Measurements from ENCODE around the gene NCOA1.
"Not testable (repeated sequence)": the region's sequence is repeated elsewhere in the genome, so short reads cannot be mapped to it uniquely, and the experiment has no call there.

The NCOA1 gene

GRCh38 chr2:24509425-24509824 lies 18.4 kb downstream of the NCOA1 start:
- DNase-seq, result peak; percentile 34

GRCh38 chr2:24509840-24510239 lies 18.8 kb downstream of the NCOA1 start:
- no peak for DNase-seq

DNA sequence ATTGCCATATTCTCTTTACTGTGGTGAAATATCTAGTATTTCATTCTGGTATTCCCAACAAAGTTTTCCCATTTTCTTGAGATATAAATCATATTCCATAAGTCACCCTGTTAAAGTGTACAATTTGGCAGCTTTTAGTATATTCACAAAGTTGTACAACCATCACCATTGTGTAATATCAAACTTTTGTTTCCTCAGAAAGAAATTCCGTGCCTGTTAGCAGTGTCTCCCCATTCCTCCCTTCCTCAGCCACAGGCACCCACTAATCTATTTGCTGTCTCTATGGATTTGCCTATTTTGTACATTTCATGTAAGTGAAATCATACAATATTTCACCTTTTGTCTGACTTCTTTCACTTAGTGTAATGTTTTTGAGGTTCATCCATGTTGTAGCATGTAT lies 19.7 kb downstream of the NCOA1 start:
- DNase-seq, result no peak

DNA sequence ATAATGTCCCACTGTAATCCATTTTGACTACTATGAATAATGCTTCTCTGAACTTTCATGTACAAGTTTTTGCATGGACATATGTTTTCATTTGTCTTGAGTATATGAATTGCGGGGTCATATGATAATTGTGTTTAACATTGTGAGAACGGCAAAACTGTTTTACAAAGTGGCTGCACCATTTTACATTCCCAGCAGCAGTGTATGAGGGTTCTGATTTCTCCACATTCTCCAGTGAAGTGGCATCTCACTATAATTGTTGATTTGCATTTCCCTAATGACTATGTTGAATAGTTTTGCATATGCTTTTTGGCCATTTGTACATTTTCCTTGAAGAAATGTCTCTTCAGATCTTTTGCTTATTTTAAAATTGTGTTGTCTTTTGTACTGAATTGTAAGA lies 20.1 kb downstream of the NCOA1 start:
- no peak for DNase-seq

GRCh38 chr2:24511894-24512293 lies 20.8 kb downstream of the NCOA1 start:
- DNase-seq, result peak; percentile 47

DNA sequence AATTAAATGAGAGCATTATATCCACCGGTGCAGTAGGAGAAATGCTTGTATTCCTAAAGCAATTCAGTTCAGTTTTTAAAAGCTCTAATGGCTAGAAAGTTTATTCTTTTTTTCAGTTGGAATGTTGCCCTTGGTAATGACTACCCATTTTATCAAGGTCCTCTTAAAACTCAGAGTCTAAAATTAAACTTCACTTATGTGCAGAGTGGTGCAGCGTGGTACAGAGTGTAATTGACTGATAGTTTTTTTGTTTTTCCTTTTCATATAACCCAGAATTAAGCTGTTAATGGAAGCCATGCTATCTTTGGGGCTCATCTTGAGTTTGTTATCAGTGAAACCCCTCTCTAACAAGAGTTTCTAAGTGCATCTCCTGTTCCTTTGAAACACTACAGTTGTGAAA lies 21.4 kb downstream of the NCOA1 start:
- DNase-seq, result no peak

DNA sequence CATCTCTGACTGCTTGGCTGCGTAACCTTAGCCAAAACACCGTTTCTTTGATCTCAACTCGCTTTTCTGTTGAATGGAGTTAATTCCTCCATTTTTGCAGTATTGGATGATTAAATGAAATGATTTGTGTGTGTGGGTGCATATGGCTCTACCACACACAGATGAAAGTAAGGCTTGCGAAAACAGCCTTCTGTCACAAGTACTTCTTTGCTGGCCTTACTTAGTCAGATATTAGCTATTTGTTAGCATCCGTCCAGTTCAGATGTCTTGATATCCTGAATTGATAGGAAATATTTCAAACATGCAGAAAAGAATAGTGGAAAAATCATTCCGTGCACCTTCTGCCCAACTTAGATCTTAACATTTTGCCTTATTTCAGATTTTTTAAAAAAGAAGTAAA lies 21.8 kb downstream of the NCOA1 start:
- no peak for DNase-seq

DNA sequence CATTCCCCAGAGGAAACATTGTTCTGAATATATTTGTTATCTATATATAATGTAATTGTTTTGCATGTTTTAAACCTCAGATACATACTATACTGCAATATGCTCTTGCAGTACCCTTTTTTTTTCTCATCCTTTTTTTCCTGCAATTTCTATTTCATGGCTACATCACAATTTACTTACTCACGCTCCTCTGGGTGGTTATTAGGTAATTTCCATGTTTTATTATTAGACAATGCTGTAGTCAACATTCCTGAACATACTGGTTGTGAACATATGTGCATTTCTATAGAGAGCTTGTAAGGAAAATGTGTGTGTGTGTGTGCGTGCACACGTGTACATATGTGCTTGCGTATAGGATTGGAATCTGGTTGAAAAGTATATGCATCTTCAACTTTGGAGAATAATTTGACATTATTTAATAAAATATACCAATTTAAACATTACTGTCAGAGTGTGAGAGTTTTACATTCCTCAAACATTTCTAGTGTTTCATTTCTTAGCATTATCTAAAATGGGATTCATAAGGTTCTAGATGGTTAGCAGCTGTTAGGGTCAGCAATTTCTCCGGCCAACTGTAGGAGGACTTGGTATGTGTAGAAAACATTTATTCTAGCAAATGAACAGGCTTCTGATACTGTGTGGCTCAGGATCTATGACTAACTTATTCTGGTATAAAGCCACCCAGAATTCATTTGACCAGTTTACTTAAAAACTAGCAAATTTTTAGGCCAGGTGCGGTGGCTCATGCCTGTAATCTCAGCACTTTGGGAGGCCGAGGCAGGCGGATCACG lies 22.4 kb downstream of the NCOA1 start:
- DNase-seq, result no peak

GRCh38 chr2:24514820-24515219 lies 23.8 kb downstream of the NCOA1 start:
- no peak for DNase-seq

DNA sequence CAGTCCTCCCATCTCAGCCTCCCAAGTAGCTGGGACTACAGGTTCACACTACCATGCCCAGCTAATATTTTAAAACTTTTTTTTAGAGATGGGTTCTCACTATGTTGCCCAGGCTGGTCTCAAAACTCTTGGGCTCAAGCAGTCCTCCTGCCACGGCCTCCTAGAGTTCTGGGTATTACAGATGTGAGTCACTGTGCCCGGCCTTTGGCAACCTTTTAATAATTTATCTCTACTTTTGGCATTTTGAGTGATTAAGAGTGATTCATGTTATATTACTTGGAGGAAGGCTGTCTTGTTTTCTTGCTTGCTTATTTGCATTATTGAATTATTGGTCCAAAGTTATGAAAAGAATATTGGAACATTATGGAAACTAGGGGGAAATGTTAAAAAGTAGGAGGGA lies 24.3 kb downstream of the NCOA1 start:
- DNase-seq, result no peak

- no peak for DNase-seq
Measured at GRCh38 chr2:24515831-24516230, 24.8 kb downstream of the NCOA1 start.

DNA sequence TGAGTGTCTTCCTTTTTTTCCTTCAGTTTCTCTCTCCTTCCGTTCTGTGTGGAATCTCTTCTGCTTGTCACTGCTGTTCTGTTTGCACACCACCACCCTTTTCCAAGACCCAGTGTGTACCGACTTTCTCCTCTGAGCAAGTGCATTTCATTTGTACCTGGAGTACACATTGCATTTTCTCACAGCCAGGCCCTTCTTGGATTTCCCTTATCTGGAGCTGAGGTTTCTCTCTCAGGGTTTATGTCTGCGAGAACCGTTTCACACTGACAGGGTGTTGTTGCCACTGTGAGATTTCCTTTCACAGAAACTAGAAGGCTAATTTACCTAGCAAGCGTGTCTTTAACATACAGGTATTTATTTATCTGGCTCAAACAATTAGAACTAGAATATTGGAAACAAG lies 26.2 kb downstream of the NCOA1 start:
- DNase-seq, result no peak

DNA sequence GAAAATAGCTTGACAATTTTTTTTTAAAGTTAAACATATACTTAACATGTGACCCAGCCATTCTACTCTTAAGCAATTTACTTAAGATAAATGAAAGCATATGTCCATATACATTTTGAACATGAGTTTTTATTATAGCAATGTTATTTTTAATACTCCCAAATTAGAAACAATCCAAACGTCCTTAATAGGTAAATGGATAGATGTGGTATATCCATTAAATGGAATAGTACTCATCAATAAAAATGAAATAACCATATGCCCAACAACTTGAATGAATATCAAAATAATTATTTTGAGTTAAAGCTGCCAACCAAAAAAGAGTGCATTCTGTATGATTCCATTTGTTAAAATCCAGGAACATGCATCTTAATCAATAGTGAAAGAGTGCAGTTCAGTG lies 29.1 kb downstream of the NCOA1 start:
- DNase-seq, result no peak

GRCh38 chr2:24521162-24521857 lies 30.3 kb downstream of the NCOA1 start:
- DNase-seq, result peak; percentile 68

DNA sequence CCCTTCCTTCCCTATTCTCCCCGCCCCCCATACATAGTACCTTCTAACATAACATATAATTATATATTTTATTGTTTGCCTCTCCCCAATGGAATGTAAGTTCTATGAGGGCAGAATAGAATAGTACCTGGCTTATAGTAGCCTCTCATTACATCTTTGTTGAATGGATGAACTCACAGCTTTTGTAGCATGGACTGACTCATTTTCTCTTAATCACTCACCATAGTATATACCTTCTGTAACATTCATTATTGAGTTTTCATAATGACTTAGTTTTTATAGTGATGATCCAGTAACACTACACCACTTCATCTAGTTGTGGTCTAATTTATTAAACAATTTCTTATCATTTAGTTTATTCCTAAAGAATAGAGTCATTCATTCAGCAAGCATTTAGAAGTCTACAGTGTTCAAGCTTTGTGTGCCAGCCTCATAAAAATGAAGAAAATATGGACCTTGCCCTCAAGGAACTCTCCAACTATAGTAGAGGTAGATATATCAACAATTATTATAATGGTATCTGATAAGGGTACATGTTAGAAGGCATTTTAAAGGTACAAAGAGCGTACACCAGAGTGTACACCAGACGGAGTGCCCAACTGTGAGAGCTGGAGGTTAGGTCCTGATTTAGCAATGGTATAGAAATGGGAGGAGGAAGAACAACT lies 31.1 kb downstream of the NCOA1 start:
- DNase-seq, result peak; percentile 58

DNA sequence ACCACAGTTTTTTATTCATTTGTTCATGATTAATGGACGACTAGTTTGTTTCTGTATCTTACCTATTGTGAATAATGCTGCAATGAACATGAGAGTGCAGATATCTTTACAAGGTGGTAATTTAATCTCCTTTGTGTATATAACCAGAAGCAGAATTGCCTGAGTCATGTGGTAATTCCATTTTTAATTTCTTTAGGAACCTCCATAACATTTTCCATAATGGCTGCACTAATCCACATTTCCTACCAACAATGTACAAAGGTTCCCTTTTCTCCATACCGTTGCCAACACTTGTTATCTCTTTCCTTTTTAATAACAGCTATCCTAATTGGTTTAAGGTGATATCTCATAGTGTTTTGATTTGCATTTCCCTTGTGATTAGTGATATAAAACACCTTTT lies 36.5 kb downstream of the NCOA1 start:
- no peak for DNase-seq

GRCh38 chr2:24530796-24531195 lies 39.7 kb downstream of the NCOA1 start:
- DNase-seq, result no peak

- DNase-seq, result not testable (repeated sequence)
Measured at GRCh38 chr2:24531610-24532009, 40.6 kb downstream of the NCOA1 start.

DNA sequence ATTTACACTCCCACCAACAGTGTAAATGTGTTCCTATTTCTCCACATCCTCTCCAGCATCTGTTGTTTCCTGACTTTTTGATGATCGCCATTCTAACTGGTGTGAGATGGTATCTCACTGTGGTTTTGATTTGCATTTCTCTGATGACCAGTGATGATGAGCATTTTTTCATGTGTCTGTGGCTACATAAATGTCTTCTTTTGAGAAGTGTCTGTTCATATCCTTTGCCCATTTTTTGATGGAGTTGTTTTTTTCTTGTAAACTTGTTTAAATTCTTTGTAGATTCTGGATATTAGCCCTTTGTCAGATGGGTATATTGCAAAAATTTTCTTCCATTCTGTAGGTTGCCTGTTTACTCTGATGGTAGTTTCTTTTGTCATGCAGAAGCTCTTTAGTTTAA lies 41.0 kb downstream of the NCOA1 start:
- DNase-seq, result not testable (repeated sequence)

DNA sequence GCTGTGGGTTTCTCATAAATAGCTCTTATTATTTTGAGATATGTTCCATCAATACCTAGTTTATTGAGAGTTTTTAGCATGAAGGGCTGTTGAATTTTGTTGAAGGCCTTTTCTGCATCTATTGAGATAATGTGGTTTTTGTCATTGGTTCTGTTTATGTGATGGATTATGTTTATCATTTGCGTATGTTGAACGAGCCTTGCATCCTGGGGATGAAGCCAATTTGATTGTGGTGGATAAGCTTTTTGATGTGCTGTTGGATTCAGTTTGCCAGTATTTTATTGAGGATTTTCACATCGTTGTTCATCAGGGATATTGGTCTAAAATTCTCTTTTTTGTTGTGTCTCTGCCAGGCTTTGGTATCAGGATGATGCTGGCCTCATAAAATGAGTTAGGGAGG lies 42.5 kb downstream of the NCOA1 start:
- DNase-seq, result not testable (repeated sequence)

GRCh38 chr2:24538720-24539119 lies 47.7 kb downstream of the NCOA1 start:
- no peak for DNase-seq

GRCh38 chr2:24539258-24539657 lies 48.2 kb downstream of the NCOA1 start:
- DNase-seq, result no peak

GRCh38 chr2:24540011-24540477 lies 49.0 kb downstream of the NCOA1 start:
- DNase-seq, result no peak

- no peak for DNase-seq
Measured at GRCh38 chr2:24541621-24542020, 50.6 kb downstream of the NCOA1 start.

Data from activated CD4-positive, alpha-beta T cell treated with anti-CD3 and anti-CD28 coated beads, Interleukin-2, Interleukin-6, amounts not matched to agents 100 ng/mL and 50 ng/mL, durations not matched to agents 16 hours and 8 hours (primary cell).